K562 (cell line): ENCODE results near the gene CNTD1. TPM values are rescaled to one million over a fixed set of nuclear protein-coding genes. Genes with fewer than 3 reads are reported as not detected.
A peak's percentile ranks its signal among the peaks of the same experiment; 100 is the strongest.

Experiments
- KAT7 ChIP-seq: sonication (generic); formaldehyde crosslinking; IDR thresholded peaks from 2 replicates; pipeline ENCODE4 v1.8.0; 2022; ENCODE audit warnings: missing genetic modification reagents, mild to moderate bottlenecking, borderline replicate concordance
- LARP7 ChIP-seq: fragments of 450-650 bp; IDR thresholded peaks from 2 replicates; pipeline ENCODE4 v1.6.1; 2016
- MAZ ChIP-seq, 2 experiments: fragments of 450-650 bp in 1 of 2; sonication (generic) in 1 of 2; formaldehyde crosslinking; IDR thresholded peaks in 1 of 2; conservative IDR thresholded peaks in 1 of 2; 2 replicates each; pipeline versions ENCODE4 v1.4.0 to v1.5.0; 2020; ENCODE audit warnings: mild to moderate bottlenecking in 1 of 2, missing genetic modification reagents in 1 of 2
- MGA ChIP-seq: fragments of 450-650 bp; IDR thresholded peaks from 2 replicates; pipeline ENCODE4 v1.6.1; 2016; ENCODE audit warnings: mild to moderate bottlenecking, moderate library complexity
- NBN ChIP-seq: fragments of 450-650 bp; IDR thresholded peaks from 2 replicates; pipeline ENCODE4 v1.6.1; 2016; ENCODE audit warnings: low read depth, mild to moderate bottlenecking
- NFE2 ChIP-seq: IDR thresholded peaks from 2 replicates; pipeline ENCODE4 v1.6.1; 2014; ENCODE audit warnings: antibody characterized with exemption, low read depth
- NFE2L1 ChIP-seq: fragments of 450-650 bp; IDR thresholded peaks from 2 replicates; pipeline ENCODE4 v1.6.1; 2016; ENCODE audit warnings: missing genetic modification characterization, low read depth, mild to moderate bottlenecking, missing compliant biosample characterization, moderate library complexity, borderline replicate concordance
- POLR2H ChIP-seq: IDR thresholded peaks from 2 replicates; pipeline ENCODE4 v1.6.1; 2016; ENCODE audit warnings: missing genetic modification characterization, low read depth, mild to moderate bottlenecking, control low read depth, missing compliant biosample characterization, moderate library complexity
- PRDM10 ChIP-seq: fragments of 450-650 bp; IDR thresholded peaks from 2 replicates; pipeline ENCODE4 v1.6.1; 2018; ENCODE audit not compliant: partially characterized antibody
- RNF2 ChIP-seq: sonication (generic); IDR thresholded peaks from 2 replicates; pipeline ENCODE4 v1.6.1; 2016
- RUNX1 ChIP-seq: sonication (generic); IDR thresholded peaks from 2 replicates; pipeline ENCODE4 v1.6.1; 2016; ENCODE audit warnings: antibody characterized with exemption, low read depth
- ZNF57 ChIP-seq: fragments of 450-650 bp; formaldehyde crosslinking; IDR thresholded peaks from 2 replicates; pipeline ENCODE4 v1.4.0; 2020; ENCODE audit warnings: mild to moderate bottlenecking, moderate library complexity
- polyA plus RNA-seq, 8 experiments: library from polyadenylated mRNA; depleted of rRNA in 4 of 8; stranded (reverse) in 5 of 8; unstranded in 3 of 8; fragments of >200 nt; fragmentation: Nextera tagmentation in 2 of 8; fragmentation: Illumina TruSeq in 1 of 8; extraction: Ambion mirVana in 2 of 8; extraction: Trizol in 1 of 8; gene quantifications; 2 replicates each; pipeline versions ENCODE4 v1.2.1 to v1.2.3, GENCODE V29; 2011 to 2014; ENCODE audit warnings: inconsistent platforms in 1 of 8, missing spikeins in 1 of 8
- total RNA-seq, 7 experiments: library from RNA; depleted of rRNA in 6 of 7; stranded (reverse); fragments of >200 nt in 6 of 7; fragmentation: Illumina TruSeq in 2 of 7; extraction: Trizol in 2 of 7; gene quantifications; 2 replicates each; pipeline versions ENCODE4 v1.2.1 to v1.2.3, GENCODE V29; 2011 to 2021; ENCODE audit warnings: low replicate concordance in 1 of 7

Gene CNTD1
- total and polyA plus RNA-seq, 9 of the 15 experiments (the other 6 are each of a cell fraction or from before 2014, with no cell fraction given) = 0.12 to 0.86 (median 0.41) TPM; not detected in 1

GRCh38 chr17:42798383-42799380 is at the start of gene CNTD1, which contains the start of gene COA3 (continued):
- TF ChIP-seq NFE2L1 (no peak), NFE2 (no peak), MAZ (CRISPR knock-in tag; conservative IDR thresholded peaks at IDR 0.05 in 1 of 2, IDR thresholded peaks at IDR 0.05 in 1 of 2) (peak; percentile 33 to 40; a peak in 1 of 4 replicates), RNF2 (peak; percentile 78), NBN (no peak), KAT7 (CRISPR knock-in tag) (no peak), PRDM10 (peak; percentile 1), ZNF57 (CRISPR knock-in tag) (no peak), POLR2H (tag) (no peak), LARP7 (no peak), RUNX1 (0 out of 2 replicates have a peak, but pooled peaks have one; percentile 23), MGA (peak; percentile 98)
